Mesenteric fat pad (tissue), 1 donor: ENCODE measurements around the gene CACNA1G. TPM values are rescaled to one million over a fixed set of nuclear protein-coding genes. Genes with fewer than 3 reads are reported as not detected.

ENCODE experiments used
- DNase-seq: peaks from one replicate; pipeline ENCODE4 v3.0.0-alpha.2; 2020; ENCODE audit warnings: low spot score
- total RNA-seq: library from RNA; stranded (reverse); fragmentation: NEBNext Ultra II Directional; extraction: Animal tissue kit (Norgen Biotek cat#: 25700); gene quantifications from one replicate; pipeline ENCODE4 v1.2.1, GENCODE V29; 2021
- donor health status: DM: yes; HTN: yes; CAD: no.

The CACNA1G gene
- total RNA-seq, 1 donor from 2014 or later = 0.58 TPM

DNA sequence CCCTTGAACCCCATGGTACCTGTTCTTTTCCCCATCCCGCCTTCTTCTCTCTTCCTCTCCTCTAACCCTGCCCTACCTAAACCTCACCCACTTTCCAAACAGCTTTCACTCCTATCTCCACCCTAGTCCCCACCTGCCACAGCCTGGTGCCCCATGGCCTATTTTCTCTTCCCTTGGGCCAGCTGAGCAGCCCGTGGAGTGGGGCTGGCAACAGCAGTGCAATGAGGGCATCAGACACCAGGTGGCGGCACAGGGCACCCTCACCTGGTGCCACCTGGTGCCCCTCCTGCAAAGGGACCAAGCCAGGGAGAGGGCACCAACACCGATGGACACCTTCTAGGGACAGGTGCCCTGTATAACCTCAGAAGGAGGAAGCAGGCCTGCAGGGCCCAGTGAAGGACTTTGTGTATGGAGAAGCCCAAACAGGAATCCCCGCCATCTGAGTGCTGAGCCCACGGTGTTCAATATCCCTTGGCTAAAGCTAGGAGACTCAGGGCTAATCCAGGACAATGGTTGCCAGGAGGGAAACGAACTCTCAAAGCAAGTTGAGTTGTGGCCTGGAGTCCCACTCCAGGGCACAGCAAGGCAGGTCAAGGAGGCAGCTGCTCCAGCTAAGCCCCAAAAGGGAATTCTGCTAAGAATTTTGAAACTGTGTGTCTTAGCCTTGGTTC lies 70.1 kb downstream of the CACNA1G start:
- no peak for DNase-seq

DNA sequence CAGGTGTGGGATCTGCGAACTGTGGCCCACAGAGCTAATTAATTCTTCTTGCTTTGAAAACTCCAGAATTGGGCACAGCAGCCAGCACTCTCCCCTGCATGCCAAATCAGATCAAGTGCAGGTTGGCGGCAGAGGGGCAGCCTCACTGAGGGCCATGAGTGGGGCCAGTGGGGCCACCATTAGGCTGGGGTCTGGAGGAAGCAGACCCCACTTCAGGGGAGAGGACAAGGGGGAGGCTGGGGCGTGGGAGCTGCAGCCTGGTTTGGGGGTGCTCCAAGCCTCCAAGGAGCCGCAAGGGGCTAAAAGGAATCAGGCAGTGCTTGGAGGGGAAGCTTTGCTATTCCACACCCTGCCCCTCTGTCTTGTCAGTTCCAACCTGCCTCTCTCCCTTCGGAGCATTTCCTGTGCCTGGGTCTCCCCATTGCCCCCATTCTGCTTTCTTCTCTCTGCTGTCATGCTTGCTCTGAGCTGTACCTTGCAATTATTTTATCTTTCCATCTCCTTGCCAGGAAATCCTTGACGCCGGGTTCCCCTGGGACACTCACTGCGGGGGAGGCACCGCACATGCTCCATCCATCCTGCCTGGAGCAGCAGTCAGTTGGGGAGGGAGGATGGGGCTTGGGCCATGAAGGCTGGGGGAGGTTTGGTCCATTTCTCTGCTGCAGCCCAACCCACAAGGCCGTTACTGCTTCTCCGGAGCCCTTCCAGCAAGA lies 70.8 kb downstream of the CACNA1G start:
- DNase-seq = no peak

DNA sequence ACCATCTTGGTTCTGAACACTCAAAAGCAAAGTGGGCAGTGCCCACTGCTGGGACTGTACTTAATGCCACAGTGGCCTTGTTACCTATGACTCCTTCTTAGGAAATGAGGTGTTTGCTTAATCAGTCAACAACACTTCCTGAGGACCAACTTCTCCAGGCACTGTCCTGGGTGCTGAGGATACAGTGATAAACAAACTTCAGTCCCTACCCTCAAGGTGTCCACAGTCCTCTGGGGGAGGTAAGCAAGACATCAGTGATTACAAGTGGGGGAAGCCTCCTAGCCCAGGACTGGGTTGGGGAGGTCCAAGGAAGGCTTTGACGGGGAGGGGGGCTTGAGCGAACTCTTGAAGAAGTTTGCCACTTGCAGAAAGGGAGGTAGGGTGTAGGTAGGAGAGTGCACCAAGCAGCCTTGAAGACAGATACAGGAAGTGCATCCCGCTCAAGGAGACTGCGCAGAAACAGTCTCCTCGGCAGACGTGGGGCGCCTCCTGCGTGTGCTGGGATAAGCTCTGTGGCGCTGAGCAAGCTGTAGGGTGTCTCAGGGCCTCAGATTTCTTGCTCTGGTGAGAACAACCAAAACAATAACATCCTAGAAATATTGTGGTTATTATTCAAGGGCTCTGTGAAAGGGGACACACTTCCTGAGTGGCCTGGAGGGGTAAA lies 71.5 kb downstream of the CACNA1G start:
- no peak for DNase-seq

DNA sequence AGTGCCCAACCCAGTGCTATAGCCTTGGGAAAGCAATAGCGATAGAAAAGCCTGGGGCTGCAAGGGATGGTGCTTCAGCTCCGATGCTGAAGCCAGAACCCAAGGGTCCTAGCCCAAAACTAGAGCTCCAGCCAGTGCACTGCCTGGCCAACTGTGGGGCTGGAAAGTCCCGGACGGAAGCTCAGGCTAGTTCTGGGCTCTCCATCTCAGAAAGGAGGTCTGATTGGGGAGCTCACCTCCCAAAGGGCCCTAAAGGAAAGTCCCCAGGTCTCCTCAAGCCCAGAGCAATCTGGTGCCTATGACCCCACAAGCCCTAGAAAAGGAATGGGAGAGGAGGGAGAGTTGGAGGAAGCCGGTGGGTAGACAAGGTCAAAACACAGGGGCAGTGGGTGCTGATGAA lies 72.1 kb downstream of the CACNA1G start:
- DNase-seq = no peak

DNA sequence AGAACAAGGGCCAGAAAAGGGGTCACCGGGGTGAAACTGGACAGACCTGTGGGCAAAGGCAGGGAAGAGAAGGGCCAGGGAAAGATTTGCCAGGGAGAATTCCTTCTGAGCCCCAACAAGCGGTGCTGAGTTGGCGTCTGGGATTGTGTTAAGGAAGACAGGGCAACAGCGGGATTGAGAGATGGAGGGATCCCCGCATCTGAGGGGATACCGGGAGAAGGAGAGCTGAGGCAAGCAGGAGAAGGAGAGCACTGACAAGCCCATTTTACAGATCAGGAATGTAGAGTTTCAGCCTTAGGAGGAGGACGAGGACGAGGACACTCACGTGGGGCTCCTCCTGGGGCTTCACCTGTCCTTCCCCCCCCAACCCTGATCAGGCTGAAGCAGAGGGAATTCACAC lies 73.2 kb downstream of the CACNA1G start:
- no peak for DNase-seq

DNA sequence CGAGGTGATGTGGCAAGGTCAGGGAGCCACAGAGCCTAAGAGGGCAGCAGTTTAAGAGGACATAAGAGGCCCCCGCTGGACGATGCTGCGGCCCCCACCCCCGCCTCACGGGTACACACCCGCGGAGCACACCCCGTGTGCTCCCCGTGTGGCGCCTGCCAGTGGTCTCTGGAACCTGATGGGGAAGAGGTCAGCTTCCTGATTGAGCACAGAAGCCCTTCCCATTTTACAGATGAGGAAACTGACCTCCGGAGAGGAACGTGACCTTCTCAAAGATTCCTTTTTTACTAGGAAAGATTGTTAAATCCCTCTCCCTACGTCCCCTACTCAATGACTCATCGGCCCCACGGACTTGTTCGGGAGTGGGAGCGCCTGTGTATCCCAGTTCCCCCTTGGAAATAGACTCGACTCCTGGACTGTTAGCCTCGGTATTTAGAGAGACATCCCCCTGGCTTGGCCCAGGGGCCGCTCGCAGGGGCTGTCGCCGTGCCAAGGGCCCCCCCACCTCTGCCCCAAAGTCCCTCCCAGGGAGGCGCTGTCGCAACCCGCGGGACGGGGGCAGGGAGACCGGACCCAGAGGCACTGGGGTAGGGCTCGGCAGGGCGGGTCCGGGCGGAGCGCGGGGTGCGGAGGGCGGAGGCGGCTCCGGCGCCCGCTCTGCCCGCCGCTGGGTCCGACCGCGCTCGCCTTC lies 73.9 kb downstream of the CACNA1G start, which contains the start of gene ABCC3:
ABCC3 (plus strand) TSS at position 658 of the 691 bp plus-strand sequence. CDS start 56 bp downstream, outside the sequence.
- no peak for DNase-seq

DNA sequence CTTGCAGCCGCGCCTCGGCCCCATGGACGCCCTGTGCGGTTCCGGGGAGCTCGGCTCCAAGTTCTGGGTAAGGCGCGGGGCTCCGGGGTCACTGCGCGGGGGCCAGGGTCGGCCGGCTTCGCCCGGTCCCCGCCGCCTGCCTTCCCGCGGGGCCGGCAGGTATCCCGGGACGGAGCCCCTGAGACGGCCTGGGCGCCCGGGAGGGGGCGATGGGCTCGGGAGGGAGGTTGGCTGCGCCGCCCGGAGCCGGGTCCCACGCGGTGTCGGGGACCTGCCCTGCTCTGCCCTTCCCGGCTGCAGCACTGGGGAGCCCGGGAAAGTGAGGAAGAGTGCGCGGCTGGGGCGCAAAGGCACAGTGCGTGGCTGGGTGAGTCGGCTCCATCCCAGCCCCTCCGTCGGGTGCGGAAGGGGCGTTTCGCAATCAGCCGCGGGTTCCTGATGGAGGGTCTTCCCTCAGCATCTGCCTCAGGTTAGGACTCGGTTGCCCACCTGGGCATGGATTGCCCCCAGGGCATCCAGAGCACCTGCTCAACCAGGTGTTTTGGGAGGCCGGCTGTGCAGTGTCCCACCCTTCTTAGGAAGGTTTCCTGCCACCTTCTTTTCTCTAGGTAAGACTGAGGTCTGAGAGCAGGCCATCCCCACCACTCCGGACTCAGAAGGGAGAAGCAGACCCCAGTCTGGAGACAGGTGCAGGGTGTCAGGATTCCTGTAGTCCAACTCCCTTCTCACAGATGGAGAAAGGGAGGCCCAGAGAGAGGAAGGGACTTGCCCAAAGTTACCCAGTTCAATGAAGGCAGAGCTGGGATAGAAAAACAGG lies 74.6 kb downstream of the CACNA1G start:
- DNase-seq = no peak

DNA sequence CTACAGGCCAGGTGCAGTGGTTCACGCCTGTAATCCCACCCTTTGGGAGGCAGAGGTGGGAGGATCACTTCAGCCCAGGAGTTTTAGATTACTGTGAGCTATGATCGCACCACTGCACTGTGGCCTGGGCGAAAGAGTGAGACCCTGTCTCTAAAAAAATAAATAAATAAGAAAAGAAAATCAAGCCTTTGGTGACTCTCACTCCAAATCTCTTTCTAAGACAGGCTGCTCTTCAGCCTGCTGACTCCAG lies 75.1 kb downstream of the CACNA1G start:
- DNase-seq = no peak

DNA sequence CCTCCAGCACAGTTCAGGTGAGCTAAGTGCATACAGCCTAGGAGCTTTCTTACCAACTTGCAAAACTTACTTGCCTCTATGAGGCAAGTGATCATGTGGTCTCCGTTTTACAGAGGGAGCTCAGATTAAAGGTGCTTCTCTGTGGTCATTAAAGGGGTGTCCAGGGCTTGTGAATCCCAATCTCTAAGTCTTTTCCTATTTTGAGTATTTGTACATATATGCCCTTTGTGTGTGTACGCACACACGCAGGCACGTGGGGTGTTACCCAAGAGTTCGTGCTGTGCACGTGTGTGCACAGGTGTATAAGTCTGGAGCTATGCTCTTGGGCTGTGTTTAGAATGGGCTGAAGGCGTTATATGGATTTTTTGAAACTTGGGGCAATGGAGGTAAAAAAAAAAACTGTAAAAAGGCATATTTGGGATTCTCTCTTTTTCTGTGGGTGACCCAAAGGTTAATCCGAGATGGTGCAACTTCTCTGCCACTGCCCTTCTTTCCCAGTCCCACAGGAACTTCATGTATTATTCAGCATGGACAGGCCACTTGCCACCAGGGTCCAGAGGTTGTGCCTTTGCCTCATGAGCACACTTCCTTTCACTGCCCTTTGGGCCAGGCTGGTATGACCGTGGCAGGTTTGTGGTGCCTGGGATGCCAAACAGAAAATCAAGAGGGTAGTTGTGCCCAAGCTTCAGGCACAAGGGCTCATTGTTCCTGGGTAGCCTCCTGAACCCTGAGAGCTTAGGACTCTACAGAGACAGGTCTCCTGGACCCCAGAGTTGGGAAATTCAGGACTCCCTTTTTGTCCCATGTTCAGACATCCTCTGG lies 75.7 kb downstream of the CACNA1G start:
- DNase-seq = no peak

DNA sequence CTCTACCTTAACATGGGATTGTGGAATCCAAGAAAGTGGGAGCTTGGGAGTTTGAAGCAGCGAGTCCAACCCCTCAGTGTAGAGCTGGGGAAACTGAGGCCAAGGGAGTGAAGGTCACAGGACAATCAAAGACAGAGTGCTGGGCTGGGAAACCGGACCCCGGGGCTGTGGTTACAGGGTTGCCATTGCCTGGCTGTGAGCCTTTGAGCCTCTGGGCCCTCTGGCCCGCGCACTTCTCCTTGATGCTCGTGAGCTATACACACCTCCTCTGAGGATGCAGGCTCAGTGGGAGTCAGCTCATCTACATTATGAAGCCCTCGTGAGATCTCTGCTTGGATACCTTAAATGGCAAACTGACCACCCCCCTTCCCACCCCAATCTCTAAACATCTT lies 76.3 kb downstream of the CACNA1G start:
- no peak for DNase-seq

DNA sequence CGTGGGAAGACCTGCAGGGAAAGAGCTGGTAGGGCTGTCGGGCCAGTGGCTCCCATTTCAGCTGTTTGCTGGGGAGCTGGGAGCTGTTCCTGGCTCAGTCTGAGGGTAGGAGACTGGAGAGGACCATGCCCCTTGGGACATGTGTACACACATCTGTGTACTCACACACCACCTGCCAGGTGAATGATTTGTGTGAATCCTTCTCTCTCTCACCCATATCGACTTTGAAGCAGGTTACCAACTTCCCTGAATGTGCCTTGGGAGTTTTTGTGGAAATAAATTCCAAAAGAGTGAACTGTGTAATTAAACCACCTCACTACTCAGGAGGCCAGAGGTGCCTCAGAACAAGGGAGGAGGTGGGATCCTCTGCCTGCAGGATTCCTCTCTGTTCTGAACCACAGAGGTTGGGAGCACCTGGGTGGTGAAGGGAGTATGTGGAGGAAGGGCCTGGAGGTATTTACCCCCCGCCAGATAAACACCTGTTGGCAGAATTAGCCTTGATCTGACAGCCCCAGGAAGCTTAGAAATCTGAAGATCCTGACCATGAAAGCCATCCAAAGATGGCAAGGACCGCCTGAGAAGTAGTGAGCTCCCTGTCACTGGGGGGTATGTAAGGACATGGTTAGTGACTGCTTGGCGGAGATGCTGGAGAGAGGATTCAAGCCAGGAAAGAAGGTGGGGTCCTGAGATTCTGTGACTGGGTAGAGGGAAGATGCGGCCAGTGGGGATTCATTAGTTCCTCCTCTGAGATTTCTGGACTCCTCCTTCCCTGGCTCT lies 77.5 kb downstream of the CACNA1G start:
- DNase-seq = no peak

DNA sequence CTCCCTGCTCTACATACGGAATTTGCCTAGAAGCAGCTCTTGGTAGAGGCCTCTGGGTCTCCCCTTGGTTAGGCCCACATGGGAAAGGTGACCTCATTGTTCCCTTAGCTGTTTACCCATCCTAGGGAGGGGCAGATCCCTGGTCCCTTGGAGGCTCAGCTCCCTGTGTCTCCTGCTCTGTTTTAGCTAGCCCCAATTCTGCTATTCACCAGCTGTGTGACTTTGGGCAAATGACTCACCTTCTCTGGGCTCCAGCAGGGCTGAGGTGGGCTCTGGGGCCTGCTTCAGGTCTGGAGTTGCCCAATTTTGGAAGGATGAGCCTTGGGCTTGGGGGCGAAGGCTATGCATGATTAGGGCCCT lies 78.1 kb downstream of the CACNA1G start:
- DNase-seq = no peak

DNA sequence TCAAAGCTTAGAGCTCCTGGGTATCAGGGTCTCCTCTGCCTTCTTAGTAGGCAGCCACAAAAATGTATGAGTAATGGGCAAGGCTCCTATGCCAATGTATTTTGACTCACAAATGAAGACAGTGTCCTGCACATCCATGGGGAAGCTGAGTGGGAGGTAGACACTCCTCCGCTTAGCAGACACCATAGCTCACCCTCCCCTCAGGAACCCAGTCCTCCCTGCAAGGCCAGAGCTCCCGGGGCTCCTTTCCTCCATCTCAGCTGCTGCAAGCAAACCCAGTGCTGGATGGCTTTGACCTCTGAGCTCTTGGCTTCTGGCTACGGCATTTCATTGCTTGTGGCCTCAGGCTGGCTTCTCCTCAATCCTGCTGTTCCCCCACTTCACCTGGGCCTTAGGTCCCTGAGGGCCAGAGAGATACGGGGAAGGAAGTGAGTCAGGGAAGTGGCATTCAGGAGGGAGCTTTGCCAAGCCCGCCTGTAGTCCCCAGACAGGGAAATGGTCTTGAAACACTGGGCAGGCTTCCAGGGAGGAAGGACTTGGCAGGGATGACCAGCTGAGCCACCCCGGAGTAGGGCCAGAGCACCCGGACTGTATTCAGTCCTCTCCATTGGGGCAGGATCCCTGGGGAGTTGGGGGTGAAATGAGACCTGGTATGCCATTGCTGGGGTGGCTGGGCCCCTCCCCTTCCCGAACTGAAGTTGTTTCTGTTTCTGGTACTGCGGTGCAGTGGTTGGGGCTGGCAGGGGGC lies 78.6 kb downstream of the CACNA1G start:
- DNase-seq = peak; percentile 94

DNA sequence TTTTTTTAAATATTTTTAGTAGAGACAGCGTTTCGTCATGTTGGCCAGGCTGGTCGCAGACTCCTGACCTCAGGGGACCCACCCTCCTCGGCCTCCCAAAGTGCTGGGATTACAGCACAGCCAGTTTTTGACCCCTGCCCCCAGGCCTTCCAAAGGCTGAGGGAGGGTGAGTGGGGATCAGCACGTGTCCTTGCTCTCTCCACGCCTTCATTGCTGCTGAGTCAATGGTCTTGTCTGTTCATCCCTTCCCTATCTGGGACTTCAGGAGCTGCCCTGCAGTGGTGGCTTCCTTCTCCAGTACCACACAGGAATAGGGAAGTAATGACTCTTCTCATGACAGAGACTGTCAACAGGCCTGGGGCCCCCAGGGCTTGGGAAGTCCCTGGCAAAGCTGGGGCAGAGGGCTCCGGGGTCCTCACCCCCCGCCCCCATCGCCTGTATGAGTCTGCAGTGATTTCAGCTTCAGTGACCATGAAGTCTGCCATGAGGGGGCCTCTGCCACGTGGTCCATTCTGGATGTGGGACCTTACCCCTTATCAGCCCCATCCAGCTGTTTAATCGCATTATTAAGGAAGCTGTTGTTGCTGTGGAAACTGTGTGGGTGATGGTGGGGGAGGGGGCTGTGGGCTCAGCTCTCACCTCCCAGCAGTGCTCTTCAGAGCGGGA lies 80.3 kb downstream of the CACNA1G start:
- no peak for DNase-seq

DNA sequence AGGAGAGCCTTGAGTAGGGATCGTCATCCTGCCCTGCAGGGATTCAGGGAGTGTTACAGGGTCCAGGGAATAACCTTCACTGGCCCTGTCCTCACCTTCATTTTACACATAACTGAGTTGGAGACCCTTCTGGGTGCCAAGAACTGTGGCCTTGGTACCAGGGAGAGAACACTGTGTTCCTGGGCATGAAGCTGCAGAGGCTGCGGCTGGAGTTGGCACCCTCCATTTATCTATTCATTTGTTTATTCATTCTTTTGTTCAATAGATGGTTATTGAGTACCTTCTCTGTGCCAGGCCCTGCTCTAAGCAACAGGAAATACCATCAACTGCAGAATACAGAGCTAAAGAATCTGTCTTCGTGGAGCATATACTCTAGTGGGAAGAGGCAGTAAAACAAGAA lies 80.8 kb downstream of the CACNA1G start:
- DNase-seq = no peak

DNA sequence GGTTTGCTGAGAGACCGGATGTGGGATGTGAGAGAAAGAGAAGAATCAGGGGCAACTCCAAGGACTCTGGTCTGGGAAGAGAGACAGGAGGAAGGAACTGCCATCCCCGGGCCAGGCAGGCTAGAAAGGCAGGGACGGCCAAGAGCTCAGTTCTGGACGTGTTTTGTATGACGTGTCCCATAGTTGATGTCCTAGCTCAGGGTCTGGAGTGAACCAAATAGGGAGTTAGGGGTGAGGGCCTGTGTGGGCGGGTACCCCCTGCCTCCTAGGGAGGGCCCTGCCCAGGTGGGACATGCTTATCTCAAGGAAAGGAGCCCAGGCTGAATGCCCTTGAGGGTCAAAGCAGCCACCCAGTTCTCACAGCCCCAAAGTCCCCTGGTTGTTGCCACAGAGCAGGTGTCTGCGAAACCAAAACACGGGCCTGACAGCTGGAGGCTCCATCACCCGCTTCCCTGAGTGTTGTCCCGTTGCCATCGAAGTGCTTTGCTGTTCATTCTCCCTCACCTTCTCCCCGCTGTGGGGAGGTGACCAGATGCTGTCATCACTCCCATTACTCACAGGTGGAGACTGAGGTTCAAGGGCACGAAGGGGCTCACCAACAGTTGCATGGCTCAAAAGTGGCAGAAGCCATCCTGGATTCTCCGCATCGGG lies 81.7 kb downstream of the CACNA1G start:
- no peak for DNase-seq

DNA sequence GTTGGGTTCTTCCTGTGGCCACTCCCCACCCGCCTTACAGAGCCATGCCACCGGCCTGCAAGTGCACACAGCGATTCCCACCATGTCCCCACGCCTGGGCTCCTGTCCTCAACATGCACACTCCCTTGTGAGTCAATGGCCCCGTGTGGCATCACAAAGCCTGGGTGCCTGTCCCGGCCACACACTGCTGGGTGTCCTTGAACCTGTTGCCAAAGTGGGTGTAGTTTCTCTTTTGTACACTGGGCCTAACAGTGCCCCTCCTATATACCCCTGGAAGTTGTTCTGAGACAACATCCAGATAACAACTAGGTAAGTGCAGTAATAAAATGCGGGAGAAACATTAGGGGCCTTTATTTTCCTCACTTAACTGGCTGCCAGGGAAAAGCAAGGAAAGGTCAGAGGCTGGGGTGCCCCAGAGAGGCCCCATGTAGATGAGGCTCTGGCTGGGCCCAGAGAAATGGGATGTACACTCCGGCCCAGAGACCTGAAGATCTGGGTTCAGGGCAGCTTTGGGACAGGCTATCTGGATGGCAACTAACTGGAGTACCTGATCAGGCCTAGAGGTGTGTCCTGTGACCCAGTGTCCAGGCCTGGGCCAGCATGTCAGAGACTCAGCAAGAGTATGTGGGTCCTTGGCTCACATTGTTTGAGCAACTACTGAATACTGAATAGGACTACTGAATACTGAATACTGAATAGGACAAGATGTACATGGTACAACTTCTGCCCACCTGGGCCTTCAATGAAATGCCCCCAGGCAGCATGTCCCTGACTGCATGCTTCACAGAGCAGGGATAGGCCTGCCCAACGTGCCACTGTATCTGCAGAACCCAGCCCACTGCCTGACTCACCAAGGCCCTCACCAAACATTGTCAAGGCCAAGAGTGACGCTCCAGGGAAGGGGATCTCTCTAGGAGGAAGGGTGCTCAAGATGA lies 82.5 kb downstream of the CACNA1G start:
- no peak for DNase-seq
